GM21576 (cell line): ENCODE measurements around the gene GINS1.

Experiments
- ATAC-seq: cut with Tn5 transposase; IDR thresholded peaks from one replicate; pipeline ENCODE4 v1.9.1; 2021; ENCODE audit warnings: mild to moderate bottlenecking, moderate library complexity; ENCODE audit not compliant: unreplicated experiment

Gene GINS1

GRCh38 chr20:25493137-25493536, 85.7 kb downstream of the GINS1 start:
- ATAC-seq, result no peak

- ATAC-seq, result no peak
Measured at GRCh38 chr20:25493748-25494505, 86.5 kb downstream of the GINS1 start.

GRCh38 chr20:25494506-25495188, 87.2 kb downstream of the GINS1 start:
- no peak for ATAC-seq

- no peak for ATAC-seq
Measured at GRCh38 chr20:25495189-25495824, 87.8 kb downstream of the GINS1 start.

GRCh38 chr20:25496165-25496967, 88.9 kb downstream of the GINS1 start:
- no peak for ATAC-seq

GRCh38 chr20:25496968-25497401, 89.5 kb downstream of the GINS1 start:
- no peak for ATAC-seq

GRCh38 chr20:25497586-25498279, 90.3 kb downstream of the GINS1 start:
- no peak for ATAC-seq
